K562 (cell line): ENCODE results near the gene SGCG. TPM values are rescaled to one million over a fixed set of nuclear protein-coding genes. Genes with fewer than 3 reads are reported as not detected.

ENCODE experiments used
- ATAC-seq: fragments of 200-7000 bp; cut with Tn5 transposase; 3 replicates; pipeline ENCODE4 v1.9.1; 2020; ENCODE audit warnings: moderate library complexity
- BruUV-seq: library from RNA; stranded (reverse); fragments of 400-500 nt; replicated peaks from 2 replicates; lab custom pipeline; 2021; lab: Mats Ljungman, UMichigan
- CTCF ChIA-PET: fragments of 300-600 bp; formaldehyde crosslinking; extraction: SDS; loops from one replicate; lab custom pipeline; 2021; ENCODE audit warnings: low intra/inter-chr PET ratio; lab: Yijun Ruan, JAX
- POLR2A ChIA-PET: fragments of 300-600, 350-650 bp; sonication (Branson Sonifier 250); formaldehyde crosslinking; extraction: SDS; loops from one replicate; lab custom pipeline; 2021; ENCODE audit warnings: antibody characterized with exemption, inconsistent platforms; lab: Yijun Ruan, JAX
- DNase-seq, 4 experiments: peaks; one replicate each; pipeline versions ENCODE4 v3.0.0 to v3.0.0-alpha.2; 2011 to 2018; ENCODE audit warnings: low spot score in 3 of 4, mixed read lengths in 3 of 4; ENCODE audit errors: extremely low read depth in 1 of 4
- FAIRE-seq: peaks from 2 replicates; lab custom pipeline; 2011; peaks lifted over from hg19 to GRCh38; lab: Jason Lieb, UNC
- H2AFZ ChIP-seq: 2 replicates; pipeline ENCODE4 v1.6.0; 2011; ENCODE audit warnings: low read depth, low read length, control low read depth, inconsistent platforms
- H3K27ac ChIP-seq: fragments of 200-600 bp; 3 replicates; pipeline ENCODE4 v1.8.0; 2011; ENCODE audit warnings: low read depth, mild to moderate bottlenecking, control low read depth, inconsistent platforms, low read length, moderate library complexity, mixed read lengths; ENCODE audit errors: extremely low read depth
- H3K27me3 ChIP-seq, 2 experiments: fragments of 300-600 bp in 1 of 2; 2 replicates in 1 of 2; 3 replicates in 1 of 2; pipeline versions ENCODE4 v1.6.0 to v1.8.0; 2011; ENCODE audit warnings: inconsistent platforms in 2 of 2, low read length in 2 of 2, mild to moderate bottlenecking in 1 of 2, mixed read lengths in 1 of 2, moderate library complexity in 1 of 2; ENCODE audit not compliant: control insufficient read depth in 2 of 2, insufficient read depth in 2 of 2
- H3K36me3 ChIP-seq: fragments of 300-600 bp; 3 replicates; pipeline ENCODE4 v1.8.0; 2011; ENCODE audit warnings: mild to moderate bottlenecking, low read length, inconsistent platforms; ENCODE audit not compliant: control insufficient read depth, insufficient read depth
- H3K4me1 ChIP-seq, 2 experiments: fragments of 200-600 bp in 1 of 2; replicated peaks in 1 of 2; 2 replicates in 1 of 2; 3 replicates in 1 of 2; pipeline versions ENCODE4 v1.5.1 to v1.8.0; 2011; ENCODE audit warnings: inconsistent platforms in 2 of 2, low read length in 2 of 2, mild to moderate bottlenecking in 1 of 2, mixed read lengths in 1 of 2, moderate library complexity in 1 of 2; ENCODE audit not compliant: control insufficient read depth in 2 of 2, insufficient read depth in 2 of 2
- H3K4me2 ChIP-seq: 2 replicates; pipeline ENCODE4 v1.6.1; 2011; ENCODE audit warnings: low read length, control low read depth, inconsistent platforms, mixed read lengths; ENCODE audit not compliant: insufficient read depth
- H3K4me3 ChIP-seq: fragments of 200-600 bp; sonication (generic), shearing (Covaris generic); 2 replicates; pipeline ENCODE4 v1.5.1; 2016; ENCODE audit warnings: control low read depth, inconsistent platforms
- H3K79me2 ChIP-seq: fragments of 200-600 bp; 3 replicates; pipeline ENCODE4 v1.8.0; 2011; ENCODE audit warnings: low read length, inconsistent platforms; ENCODE audit not compliant: control insufficient read depth, insufficient read depth
- H3K9ac ChIP-seq, 2 experiments: 2 replicates each; pipeline versions ENCODE4 v1.6.0 to v1.6.1; 2011; ENCODE audit warnings: low read depth in 2 of 2, low read length in 2 of 2, control low read depth in 1 of 2, inconsistent platforms in 1 of 2, mild to moderate bottlenecking in 1 of 2, mixed read lengths in 1 of 2; ENCODE audit not compliant: insufficient read depth in 1 of 2
- H3K9me1 ChIP-seq: one replicate; pipeline ENCODE4 v1.6.0; 2011; ENCODE audit warnings: inconsistent platforms, mild to moderate bottlenecking, low read length, moderate library complexity; ENCODE audit not compliant: control insufficient read depth, insufficient read depth
- H3K9me3 ChIP-seq: replicated peaks from 2 replicates; pipeline ENCODE4 v1.5.1; 2011; ENCODE audit warnings: low read depth, low read length, inconsistent platforms; ENCODE audit not compliant: control insufficient read depth, insufficient read depth
- H4K20me1 ChIP-seq: replicated peaks from 2 replicates; pipeline ENCODE4 v1.6.1; 2011; ENCODE audit warnings: low read length, inconsistent platforms, mixed read lengths; ENCODE audit not compliant: control insufficient read depth, insufficient read depth
- MEF2D ChIP-seq: conservative IDR thresholded peaks from 2 replicates; pipeline ENCODE4 v1.6.1; 2016; ENCODE audit warnings: low read depth, missing genetic modification characterization, missing compliant biosample characterization
- SAFB2 ChIP-seq: fragments of 200-400 bp; formaldehyde crosslinking; IDR thresholded peaks from 2 replicates; pipeline ENCODE4 v1.6.1; 2018; ENCODE audit warnings: borderline replicate concordance, low read length, low read depth, moderate library complexity; ENCODE audit not compliant: severe bottlenecking
- ZBTB1 ChIP-seq: sonication (generic); formaldehyde crosslinking; IDR thresholded peaks from 2 replicates; pipeline ENCODE4 v1.8.1; 2023; ENCODE audit warnings: missing genetic modification reagents, low read depth, mild to moderate bottlenecking, borderline replicate concordance
- WGBS: fragments of 100-300 bp; shearing (Covaris generic); methylation state at CpG from one replicate; pipeline ENCODE4 v1.1.6; 2016; ENCODE audit warnings: low coverage, mixed read lengths; ENCODE audit not compliant: insufficient coverage; ENCODE audit errors: missing lambda C conversion rate; 5-methylcytosine and 5-hydroxymethylcytosine counted together
- in situ Hi-C: fragments of 300-500 bp; cut with MboI; formaldehyde crosslinking; loops from 4 replicates; pipeline ENCODE4 v1.15.0; 2018; ENCODE audit warnings: inconsistent platforms, mixed read lengths
- intact Hi-C: fragments of 100-400 bp; cut with micrococcal nuclease; formaldehyde crosslinking; loops from 2 replicates; pipeline ENCODE4 v1.14.2; 2022
- polyA plus RNA-seq, 8 experiments: library from polyadenylated mRNA; depleted of rRNA in 4 of 8; stranded (reverse) in 5 of 8; unstranded in 3 of 8; fragments of >200 nt; fragmentation: Nextera tagmentation in 2 of 8; fragmentation: Illumina TruSeq in 1 of 8; extraction: Ambion mirVana in 2 of 8; extraction: Trizol in 1 of 8; gene quantifications; 2 replicates each; pipeline versions ENCODE4 v1.2.1 to v1.2.3, GENCODE V29; 2011 to 2014; ENCODE audit warnings: inconsistent platforms in 1 of 8, missing spikeins in 1 of 8
- total RNA-seq, 7 experiments: library from RNA; depleted of rRNA in 6 of 7; stranded (reverse); fragments of >200 nt in 6 of 7; fragmentation: Illumina TruSeq in 2 of 7; extraction: Trizol in 2 of 7; gene quantifications; 2 replicates each; pipeline versions ENCODE4 v1.2.1 to v1.2.3, GENCODE V29; 2011 to 2021; ENCODE audit warnings: low replicate concordance in 1 of 7
- TF ChIP-seq, protein P1 (sequence below), 3 experiments: fragments of 200-800 bp in 1 of 3; fragments of 250-450 bp in 1 of 3; fragments of 450-650 bp in 1 of 3; sonication (Bioruptor Pico) in 1 of 3; sonication (Bioruptor generic) in 1 of 3; formaldehyde crosslinking in 1 of 3; IDR thresholded peaks; 2 replicates each; pipeline versions ENCODE4 v1.6.1 to v1.8.0; 2016 to 2022; ENCODE audit warnings: mild to moderate bottlenecking in 2 of 3, missing genetic modification characterization in 2 of 3, missing compliant biosample characterization in 1 of 3, moderate library complexity in 1 of 3
- TF ChIP-seq, protein P2 (sequence below): fragments of 250-450 bp; sonication (Bioruptor Pico); IDR thresholded peaks from 2 replicates; pipeline ENCODE4 v1.4.0; 2020
- TF ChIP-seq, protein P3 (sequence below): fragments of 450-650 bp; formaldehyde crosslinking; IDR thresholded peaks from 2 replicates; pipeline ENCODE4 v1.4.0; 2022; ENCODE audit warnings: mild to moderate bottlenecking, moderate library complexity
- TF ChIP-seq, protein P4 (sequence below): sonication (generic); formaldehyde crosslinking; IDR thresholded peaks from 2 replicates; pipeline ENCODE4 v1.8.0; 2022; ENCODE audit warnings: missing genetic modification reagents, mild to moderate bottlenecking, borderline replicate concordance
- TF ChIP-seq, protein P5 (sequence below): fragments of 450-650 bp; IDR thresholded peaks from 2 replicates; pipeline ENCODE4 v1.6.1; 2016; ENCODE audit warnings: antibody characterized with exemption

Gene SGCG
- total and polyA plus RNA-seq, 9 of the 15 experiments (the other 6 are each of a cell fraction or from before 2014, with no cell fraction given) = 0.04 to 0.44 (median 0.34) TPM

DNA sequence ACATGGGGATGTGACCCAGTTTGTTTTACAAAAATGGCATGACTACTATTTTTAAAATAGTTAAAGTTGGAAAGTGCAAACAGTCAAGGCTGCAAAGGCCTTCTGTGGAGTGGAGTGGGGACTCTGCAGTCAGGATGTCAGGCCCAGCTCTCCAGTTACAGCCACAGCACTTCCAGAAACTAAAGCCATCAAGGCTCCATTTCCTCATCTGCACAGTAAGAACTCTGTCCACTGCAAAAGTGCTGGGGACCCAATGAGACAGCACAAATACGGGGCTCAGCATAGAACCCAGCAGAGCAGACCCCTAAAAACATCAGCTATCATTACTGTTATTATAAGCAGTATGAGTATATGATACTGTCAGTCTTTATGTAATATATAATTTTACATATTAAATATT, 179.1 kb downstream of the SGCG start:
- CTCF ChIA-PET = no interaction called here
- H3K9me1 ChIP-seq = no peaks in the 10 kb centered on the region
- no peak overlapping the region for H3K4me3 ChIP-seq
- no peaks in the 10 kb centered on the region for H3K79me2 ChIP-seq
- no peak overlapping the region for H3K9ac ChIP-seq
- H3K27ac ChIP-seq = no peak overlapping the region
- no peak for FAIRE-seq
- POLR2A ChIA-PET = no interaction called here
- no peak overlapping the region for H3K4me2 ChIP-seq
- H2AFZ ChIP-seq = no peak overlapping the region
- H3K4me1 ChIP-seq = no peaks in the 10 kb centered on the region
- no peaks in the 10 kb centered on the region for H3K9me3 ChIP-seq
- no peak for ATAC-seq
- peaks cover 62% of the 10 kb centered on the region; the same call in 2 of the 3 replicates for H3K36me3 ChIP-seq
- no peaks in the 10 kb centered on the region for H4K20me1 ChIP-seq
- no TSS peak for BruUV-seq
- WGBS = 89% methylated on average over 1 of the region's 1 CpG
- intact Hi-C loops = no loop called here
- H3K27me3 ChIP-seq = no peaks in the 10 kb centered on the region
- in situ Hi-C loops = no loop called here
- DNase-seq = no peak
- no peak for TF ChIP-seq ZBTB1 (CRISPR knock-in tag)
- TF ChIP-seq MEF2D (tag) = no peak
- TF ChIP-seq, protein P1, sequence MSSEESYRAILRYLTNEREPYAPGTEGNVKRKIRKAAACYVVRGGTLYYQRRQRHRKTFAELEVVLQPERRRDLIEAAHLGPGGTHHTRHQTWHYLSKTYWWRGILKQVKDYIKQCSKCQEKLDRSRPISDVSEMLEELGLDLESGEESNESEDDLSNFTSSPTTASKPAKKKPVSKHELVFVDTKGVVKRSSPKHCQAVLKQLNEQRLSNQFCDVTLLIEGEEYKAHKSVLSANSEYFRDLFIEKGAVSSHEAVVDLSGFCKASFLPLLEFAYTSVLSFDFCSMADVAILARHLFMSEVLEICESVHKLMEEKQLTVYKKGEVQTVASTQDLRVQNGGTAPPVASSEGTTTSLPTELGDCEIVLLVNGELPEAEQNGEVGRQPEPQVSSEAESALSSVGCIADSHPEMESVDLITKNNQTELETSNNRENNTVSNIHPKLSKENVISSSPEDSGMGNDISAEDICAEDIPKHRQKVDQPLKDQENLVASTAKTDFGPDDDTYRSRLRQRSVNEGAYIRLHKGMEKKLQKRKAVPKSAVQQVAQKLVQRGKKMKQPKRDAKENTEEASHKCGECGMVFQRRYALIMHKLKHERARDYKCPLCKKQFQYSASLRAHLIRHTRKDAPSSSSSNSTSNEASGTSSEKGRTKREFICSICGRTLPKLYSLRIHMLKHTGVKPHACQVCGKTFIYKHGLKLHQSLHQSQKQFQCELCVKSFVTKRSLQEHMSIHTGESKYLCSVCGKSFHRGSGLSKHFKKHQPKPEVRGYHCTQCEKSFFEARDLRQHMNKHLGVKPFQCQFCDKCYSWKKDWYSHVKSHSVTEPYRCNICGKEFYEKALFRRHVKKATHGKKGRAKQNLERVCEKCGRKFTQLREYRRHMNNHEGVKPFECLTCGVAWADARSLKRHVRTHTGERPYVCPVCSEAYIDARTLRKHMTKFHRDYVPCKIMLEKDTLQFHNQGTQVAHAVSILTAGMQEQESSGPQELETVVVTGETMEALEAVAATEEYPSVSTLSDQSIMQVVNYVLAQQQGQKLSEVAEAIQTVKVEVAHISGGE (CRISPR knock-in tag; IDR thresholded peaks at IDR 0.05) = no peak
- TF ChIP-seq, protein P2, sequence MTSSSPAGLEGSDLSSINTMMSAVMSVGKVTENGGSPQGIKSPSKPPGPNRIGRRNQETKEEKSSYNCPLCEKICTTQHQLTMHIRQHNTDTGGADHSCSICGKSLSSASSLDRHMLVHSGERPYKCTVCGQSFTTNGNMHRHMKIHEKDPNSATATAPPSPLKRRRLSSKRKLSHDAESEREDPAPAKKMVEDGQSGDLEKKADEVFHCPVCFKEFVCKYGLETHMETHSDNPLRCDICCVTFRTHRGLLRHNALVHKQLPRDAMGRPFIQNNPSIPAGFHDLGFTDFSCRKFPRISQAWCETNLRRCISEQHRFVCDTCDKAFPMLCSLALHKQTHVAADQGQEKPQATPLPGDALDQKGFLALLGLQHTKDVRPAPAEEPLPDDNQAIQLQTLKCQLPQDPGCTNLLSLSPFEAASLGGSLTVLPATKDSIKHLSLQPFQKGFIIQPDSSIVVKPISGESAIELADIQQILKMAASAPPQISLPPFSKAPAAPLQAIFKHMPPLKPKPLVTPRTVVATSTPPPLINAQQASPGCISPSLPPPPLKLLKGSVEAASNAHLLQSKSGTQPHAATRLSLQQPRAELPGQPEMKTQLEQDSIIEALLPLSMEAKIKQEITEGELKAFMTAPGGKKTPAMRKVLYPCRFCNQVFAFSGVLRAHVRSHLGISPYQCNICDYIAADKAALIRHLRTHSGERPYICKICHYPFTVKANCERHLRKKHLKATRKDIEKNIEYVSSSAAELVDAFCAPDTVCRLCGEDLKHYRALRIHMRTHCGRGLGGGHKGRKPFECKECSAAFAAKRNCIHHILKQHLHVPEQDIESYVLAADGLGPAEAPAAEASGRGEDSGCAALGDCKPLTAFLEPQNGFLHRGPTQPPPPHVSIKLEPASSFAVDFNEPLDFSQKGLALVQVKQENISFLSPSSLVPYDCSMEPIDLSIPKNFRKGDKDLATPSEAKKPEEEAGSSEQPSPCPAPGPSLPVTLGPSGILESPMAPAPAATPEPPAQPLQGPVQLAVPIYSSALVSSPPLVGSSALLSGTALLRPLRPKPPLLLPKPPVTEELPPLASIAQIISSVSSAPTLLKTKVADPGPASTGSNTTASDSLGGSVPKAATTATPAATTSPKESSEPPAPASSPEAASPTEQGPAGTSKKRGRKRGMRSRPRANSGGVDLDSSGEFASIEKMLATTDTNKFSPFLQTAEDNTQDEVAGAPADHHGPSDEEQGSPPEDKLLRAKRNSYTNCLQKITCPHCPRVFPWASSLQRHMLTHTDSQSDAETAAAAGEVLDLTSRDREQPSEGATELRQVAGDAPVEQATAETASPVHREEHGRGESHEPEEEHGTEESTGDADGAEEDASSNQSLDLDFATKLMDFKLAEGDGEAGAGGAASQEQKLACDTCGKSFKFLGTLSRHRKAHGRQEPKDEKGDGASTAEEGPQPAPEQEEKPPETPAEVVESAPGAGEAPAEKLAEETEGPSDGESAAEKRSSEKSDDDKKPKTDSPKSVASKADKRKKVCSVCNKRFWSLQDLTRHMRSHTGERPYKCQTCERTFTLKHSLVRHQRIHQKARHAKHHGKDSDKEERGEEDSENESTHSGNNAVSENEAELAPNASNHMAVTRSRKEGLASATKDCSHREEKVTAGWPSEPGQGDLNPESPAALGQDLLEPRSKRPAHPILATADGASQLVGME = no peak
- TF ChIP-seq, protein P3, sequence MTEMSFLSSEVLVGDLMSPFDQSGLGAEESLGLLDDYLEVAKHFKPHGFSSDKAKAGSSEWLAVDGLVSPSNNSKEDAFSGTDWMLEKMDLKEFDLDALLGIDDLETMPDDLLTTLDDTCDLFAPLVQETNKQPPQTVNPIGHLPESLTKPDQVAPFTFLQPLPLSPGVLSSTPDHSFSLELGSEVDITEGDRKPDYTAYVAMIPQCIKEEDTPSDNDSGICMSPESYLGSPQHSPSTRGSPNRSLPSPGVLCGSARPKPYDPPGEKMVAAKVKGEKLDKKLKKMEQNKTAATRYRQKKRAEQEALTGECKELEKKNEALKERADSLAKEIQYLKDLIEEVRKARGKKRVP (CRISPR knock-in tag) = no peak
- TF ChIP-seq, protein P4, sequence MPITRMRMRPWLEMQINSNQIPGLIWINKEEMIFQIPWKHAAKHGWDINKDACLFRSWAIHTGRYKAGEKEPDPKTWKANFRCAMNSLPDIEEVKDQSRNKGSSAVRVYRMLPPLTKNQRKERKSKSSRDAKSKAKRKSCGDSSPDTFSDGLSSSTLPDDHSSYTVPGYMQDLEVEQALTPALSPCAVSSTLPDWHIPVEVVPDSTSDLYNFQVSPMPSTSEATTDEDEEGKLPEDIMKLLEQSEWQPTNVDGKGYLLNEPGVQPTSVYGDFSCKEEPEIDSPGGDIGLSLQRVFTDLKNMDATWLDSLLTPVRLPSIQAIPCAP (CRISPR knock-in tag) = no peak
- TF ChIP-seq, protein P5, sequence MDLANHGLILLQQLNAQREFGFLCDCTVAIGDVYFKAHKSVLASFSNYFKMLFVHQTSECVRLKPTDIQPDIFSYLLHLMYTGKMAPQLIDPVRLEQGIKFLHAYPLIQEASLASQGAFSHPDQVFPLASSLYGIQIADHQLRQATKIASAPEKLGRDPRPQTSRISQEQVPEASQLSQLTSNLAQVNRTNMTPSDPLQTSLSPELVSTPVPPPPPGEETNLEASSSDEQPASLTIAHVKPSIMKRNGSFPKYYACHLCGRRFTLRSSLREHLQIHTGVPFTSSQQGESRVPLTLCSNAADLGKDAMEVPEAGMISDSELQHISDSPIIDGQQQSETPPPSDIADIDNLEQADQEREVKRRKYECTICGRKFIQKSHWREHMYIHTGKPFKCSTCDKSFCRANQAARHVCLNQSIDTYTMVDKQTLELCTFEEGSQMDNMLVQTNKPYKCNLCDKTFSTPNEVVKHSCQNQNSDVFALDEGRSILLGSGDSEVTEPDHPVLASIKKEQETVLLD = no peak
- TF ChIP-seq SAFB2 = no peak
